GM18867 (cell line): ENCODE results near the gene SLC39A3.

Experiments used
- ATAC-seq: cut with Tn5 transposase; IDR thresholded peaks from one replicate; pipeline ENCODE4 v1.9.1; 2021; ENCODE audit warnings: mild to moderate bottlenecking, moderate library complexity; ENCODE audit not compliant: unreplicated experiment

The SLC39A3 gene

GRCh38 chr19:2750808-2751437, 11.1 kb upstream of the SLC39A3 start:
- ATAC-seq: no peak

- peak; percentile 50 for ATAC-seq
Measured at GRCh38 chr19:2747349-2747748, 7.5 kb upstream of the SLC39A3 start.

- no peak for ATAC-seq
Measured at GRCh38 chr19:2744113-2744512, 4.3 kb upstream of the SLC39A3 start.

GRCh38 chr19:2743099-2743498, 3.3 kb upstream of the SLC39A3 start:
- ATAC-seq: no peak

GRCh38 chr19:2740314-2740656, 468 bp upstream of the SLC39A3 start:
- ATAC-seq: no peak

GRCh38 chr19:2736550-2737190, 3.1 kb downstream of the SLC39A3 start:
- no peak for ATAC-seq

- no peak for ATAC-seq
Measured at GRCh38 chr19:2735374-2735773, 4.4 kb downstream of the SLC39A3 start.

GRCh38 chr19:2734589-2735288, 5.1 kb downstream of the SLC39A3 start:
- no peak for ATAC-seq

GRCh38 chr19:2733930-2734588, 5.8 kb downstream of the SLC39A3 start:
- ATAC-seq: no peak

GRCh38 chr19:2732883-2733282, 6.9 kb downstream of the SLC39A3 start:
- no peak for ATAC-seq

GRCh38 chr19:2732157-2732725, 7.6 kb downstream of the SLC39A3 start:
- ATAC-seq: no peak

- ATAC-seq: no peak
Measured at GRCh38 chr19:2731181-2731995, 8.4 kb downstream of the SLC39A3 start.

GRCh38 chr19:2729943-2730818, 9.6 kb downstream of the SLC39A3 start:
- no peak for ATAC-seq

- no peak for ATAC-seq
Measured at GRCh38 chr19:2728783-2729387, 10.9 kb downstream of the SLC39A3 start.

- no peak for ATAC-seq
Measured at GRCh38 chr19:2727640-2727944, 12.2 kb downstream of the SLC39A3 start.

GRCh38 chr19:2726904-2727639, 12.7 kb downstream of the SLC39A3 start:
- no peak for ATAC-seq

- ATAC-seq: no peak
Measured at GRCh38 chr19:2726160-2726855, 13.5 kb downstream of the SLC39A3 start.

GRCh38 chr19:2724148-2724557, 15.7 kb downstream of the SLC39A3 start:
- no peak for ATAC-seq
